GM19328 (cell line): Measurements from ENCODE around the gene TSPAN4.

Experiments used
- ATAC-seq: cut with Tn5 transposase; IDR thresholded peaks from one replicate; pipeline ENCODE4 v1.9.1; 2021; ENCODE audit warnings: mild to moderate bottlenecking, moderate library complexity; ENCODE audit not compliant: unreplicated experiment

TSPAN4 gene

DNA sequence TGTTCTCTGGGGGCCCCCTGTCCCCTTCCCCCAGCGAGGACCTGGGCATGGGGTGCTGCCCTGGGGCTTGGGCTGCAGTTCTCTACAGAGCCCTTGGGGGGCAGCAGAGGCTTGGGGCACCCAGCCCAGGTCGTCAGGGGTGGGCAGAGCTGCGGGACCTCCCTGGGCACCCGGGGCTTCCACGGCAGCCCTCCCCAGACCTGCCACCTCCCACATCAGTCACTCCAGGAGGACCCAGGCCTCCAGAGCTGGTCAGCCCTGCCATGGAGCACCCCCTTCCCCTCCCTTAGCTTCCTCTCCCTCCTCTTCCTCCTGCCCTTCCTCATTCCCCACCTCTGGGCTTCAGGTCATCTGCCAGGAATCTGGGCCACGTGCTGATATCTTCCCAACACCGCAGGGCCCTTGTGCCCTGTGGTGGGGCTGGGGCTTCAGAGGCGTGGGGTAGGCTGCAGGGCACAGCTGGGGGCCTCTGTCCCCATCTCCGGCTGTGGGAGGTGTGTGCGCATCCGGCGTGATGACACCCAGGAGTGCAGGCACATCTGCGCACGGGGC is 5.8 kb downstream of the TSPAN4 start:
- ATAC-seq: no peak

DNA sequence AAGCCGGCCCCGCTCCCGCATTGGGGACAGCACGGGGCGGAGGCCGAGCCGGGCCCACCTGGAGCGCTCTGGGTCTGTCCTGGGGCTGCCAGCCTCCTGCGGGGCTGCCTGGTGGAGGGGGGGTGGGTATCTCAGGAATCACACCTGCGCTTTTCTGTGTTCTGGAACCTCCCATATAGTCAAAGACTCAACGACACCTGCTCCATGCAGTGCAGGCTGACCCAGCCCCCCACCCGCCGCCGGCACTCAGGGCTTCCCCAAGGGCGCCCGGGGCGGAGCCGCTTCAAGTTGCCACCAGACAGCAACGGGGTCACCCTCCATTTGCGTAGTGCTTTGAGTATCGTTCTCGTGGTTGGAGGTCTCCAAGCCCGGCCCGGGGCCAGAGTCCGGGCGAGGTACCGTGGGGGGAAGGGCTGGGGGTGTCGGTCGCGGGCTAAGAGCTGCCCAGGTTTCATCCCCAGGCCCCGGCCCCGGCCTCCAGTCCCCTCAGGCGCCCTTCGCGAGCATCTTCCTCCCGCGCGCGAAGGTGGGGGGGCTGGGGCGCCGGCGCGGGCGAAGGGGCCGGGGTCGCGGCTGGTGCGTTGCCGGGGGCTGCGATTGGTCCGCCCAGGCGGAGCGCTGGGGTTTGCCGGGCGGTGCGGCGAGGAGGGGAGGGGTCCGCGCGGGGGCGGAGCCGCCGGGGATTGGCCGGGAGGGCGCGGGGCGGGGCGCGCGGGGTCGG is 6.6 kb downstream of the TSPAN4 start:
- no peak for ATAC-seq

DNA sequence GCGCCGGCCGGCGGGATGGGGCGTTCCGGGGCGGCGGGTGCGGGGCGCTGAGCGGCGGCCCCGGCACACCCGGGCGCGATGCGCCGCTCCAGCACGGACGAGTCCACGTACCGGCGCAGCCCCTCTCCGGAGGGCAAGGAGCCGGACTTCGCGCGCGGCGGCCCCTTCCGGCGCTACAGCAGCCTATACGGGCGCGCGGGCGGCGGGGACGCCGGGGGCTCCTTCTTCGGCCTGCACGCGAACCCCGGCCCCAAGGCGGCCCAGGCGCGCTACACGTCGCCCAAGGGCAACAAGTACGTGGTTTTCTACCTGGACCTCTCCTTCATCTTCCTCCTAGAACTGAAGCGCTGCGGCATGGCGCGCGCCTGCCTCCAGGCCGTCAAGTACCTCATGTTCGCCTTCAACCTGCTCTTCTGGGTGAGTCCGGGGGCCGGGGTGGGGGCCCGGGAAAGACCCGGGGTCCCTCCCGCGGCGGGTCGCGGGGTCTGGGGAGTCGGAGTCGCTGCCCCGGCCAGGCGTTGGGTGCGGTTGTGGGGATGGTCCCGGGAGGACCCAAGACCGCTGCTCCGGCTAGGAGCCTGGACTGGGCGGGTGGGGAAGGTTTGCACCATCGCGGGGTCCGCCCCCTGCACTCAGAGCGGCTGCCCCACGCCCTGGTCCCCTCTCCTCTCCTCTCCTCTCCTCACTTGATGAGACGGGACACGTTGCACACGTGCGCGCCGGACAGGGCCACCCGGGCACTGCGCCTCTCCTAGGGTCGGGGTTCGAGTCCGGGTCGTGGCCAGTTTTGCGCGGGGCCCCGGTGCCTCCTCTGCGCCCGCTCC is 7.5 kb downstream of the TSPAN4 start:
- ATAC-seq: no peak

DNA sequence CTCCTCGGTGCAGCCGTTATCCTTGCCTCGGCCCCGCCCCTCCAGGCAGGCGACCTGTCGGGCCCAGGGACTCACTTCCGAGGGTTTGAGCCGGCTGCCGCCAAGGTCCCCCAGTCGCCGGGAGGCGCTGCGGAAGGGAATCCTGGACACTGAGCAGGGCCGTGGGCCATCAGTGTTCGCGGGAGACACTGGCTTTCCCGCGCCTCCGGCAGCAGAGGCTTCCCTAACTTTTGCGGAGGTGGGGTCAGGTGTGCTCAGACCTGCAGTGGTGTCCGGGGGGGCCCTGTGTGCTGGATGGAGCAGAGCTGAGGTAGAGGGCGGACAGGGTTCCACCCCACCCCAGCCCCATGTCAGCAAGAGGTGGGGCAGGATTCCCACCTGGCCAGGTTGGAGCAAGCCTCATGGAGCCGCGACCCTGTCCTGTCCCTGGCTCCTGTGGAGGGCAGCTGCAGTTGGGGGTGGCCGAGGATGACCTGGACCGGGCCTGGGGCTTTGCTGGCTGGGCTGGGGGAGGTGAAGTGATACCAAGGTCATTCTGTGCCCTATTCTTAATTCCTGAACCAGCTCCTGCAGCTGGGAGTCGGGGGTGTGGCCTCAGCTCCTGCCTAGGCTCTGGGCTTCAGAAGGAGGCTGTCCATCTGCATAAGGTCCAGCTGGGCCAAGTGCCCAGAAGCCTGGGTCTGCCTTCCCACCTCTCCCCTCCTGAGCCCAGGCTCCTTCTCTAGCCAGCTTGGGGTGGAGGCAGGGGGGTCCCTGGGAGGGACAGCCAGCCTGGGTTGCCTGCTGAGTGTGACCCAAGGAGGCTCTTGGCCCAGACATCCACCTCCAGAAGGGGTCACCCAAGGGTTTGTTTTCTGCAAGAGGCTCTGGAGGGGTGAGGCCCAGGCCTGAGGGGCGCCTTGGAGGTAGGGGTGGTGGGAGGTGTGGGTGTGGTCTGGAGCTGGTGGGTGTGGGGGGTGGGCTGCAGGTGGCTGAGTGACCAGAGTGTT is 8.4 kb downstream of the TSPAN4 start:
- no peak for ATAC-seq

DNA sequence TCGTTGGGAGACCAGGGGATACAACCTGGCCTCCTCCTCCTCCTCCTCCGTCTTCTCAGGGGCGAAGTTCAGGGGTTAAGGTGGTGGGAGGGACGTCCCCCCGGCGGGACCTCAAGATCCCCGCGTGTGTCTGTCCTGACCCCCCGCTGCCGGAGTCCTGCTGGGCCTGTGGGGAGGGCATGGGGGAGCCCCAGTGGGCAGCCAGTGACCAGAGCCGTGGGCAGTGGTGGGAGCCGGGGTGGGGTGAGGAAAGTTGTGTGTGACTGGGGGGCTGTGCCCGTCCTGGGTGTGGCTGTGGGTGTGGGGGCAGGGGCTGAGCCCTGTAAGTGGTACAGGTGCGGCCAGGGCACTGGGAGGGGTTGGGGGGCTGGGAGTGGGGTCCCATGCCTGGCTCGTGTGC is 10.1 kb downstream of the TSPAN4 start:
- ATAC-seq: no peak

DNA sequence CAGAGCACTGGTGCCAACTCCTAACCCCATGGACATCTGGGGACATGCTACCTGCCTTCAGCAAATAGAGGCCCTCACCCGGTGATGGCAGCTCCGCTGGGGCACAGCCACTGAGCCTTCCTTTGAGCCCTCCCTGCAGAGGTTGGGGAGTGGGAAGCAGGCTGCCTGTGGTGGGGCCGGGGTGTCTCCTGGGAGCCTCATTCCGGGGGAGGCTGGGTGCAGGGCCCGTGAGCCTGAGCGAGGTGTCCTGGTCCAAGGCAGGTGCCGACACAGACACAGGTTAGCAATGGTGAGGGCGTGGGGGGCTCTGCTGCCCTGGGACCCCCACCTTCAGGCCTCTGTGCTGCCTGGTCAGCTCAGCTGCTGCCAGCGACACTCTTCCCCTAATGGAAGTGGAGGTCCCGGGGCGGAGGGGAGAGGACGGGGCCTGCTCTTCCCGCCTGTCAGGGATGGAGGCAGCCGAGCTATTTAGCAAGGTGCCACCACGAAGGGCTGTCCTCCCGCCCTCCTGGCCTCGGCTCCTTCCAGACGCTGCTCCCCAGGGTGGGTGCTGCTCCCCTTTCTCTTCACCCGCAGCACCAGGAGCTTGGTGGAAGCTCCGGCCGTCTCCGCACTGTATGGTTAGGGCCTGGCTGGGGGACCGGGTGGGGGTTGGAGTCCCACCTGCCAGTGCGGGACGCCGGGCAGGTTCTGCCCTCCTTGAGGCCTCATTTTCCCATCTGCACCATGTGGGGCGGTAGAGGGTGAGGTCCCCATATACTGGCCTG is 11.2 kb downstream of the TSPAN4 start:
- no peak for ATAC-seq

DNA sequence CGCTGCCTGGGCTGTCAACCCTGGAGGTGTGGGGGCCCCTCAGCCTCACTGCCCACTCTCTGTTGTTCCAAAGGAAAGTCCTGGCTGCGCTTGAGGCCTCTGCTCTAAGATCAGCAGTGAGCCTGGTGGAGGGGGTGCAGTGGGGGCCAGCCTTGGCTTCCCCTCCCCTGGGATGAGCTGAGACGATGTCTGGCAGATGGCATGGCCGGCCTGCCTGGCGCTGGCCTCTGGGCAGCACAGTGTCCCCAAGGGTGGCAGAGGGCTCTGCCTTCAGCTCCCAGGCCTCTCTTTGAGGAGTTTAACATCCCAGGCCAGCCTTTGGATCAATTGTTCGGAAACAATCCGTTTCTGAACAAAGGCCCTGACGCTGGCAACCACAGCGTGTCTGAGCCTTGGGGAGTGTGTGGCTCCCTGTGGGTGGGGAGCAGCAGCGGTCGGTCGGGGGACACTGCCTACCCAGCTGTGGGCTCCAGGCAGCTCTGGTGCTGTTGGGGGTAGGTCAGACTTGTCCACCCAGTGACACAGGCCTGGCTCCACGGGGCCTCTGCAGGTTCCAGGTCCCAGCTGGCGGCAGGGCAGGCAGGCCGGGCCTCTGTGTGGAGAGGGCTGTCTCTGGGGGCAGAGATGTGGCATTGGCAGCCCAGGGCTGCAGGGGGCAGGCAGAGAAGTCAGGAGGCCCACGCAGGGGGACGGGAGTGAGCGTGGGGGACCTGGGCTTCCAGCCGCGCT is 12.1 kb downstream of the TSPAN4 start:
- no peak for ATAC-seq

DNA sequence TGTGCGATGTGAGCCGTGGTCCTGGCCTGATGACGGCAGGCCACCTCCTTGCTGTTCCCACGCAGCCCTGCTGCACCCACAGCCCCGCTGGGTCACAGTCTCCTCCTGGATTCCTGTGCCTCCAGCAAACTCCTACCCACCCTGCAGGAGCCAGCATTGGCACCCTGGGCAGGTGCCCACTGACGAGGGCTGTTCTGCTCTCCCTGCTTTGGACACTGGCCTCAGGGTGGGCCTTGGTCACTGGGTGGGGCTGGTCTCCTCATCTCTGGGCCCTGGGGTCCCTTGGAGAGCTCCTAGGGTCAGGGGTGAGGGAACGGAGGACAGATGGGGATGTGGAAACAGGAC is 12.7 kb downstream of the TSPAN4 start:
- ATAC-seq: no peak

DNA sequence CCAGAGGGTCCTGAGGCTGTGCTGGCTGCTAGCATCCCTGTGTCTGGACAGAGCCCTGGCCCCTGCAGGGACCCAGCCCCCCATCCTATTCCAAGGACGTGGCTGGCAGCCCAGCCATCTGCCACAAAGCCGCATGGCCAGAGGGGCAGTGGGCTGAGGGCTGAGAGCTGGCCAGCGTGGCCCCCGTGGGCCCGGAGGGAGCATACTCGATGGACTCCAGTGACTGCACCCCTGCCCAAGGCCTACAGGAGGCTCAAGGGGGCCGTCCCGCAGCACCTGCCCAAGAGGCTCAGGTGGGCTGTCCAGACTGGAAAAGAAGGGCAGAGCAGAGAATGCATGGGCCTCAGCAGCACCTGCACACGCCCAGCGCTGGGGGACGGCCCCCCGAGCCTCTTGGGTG is 13.1 kb downstream of the TSPAN4 start:
- no peak for ATAC-seq

DNA sequence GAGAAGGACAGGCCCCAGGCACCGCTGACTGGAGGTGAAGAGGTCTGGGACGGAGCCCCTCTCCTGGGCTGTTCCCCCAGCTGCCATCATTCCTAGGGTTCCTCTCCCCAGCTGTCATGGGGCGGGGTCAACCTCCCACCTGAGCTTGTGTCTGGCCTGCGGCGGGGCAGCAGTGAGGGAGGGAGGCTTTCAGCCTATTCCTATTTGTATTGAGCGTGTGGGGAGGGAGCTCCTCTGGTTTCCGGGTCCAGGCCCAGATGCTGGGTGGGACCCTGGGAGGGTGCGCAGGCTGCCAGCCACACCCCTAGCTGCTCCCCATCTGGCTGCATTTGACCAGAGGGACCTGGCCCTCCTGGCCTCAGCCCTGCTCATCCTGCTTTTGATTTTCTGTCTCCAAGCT is 13.7 kb downstream of the TSPAN4 start:
- no peak for ATAC-seq

DNA sequence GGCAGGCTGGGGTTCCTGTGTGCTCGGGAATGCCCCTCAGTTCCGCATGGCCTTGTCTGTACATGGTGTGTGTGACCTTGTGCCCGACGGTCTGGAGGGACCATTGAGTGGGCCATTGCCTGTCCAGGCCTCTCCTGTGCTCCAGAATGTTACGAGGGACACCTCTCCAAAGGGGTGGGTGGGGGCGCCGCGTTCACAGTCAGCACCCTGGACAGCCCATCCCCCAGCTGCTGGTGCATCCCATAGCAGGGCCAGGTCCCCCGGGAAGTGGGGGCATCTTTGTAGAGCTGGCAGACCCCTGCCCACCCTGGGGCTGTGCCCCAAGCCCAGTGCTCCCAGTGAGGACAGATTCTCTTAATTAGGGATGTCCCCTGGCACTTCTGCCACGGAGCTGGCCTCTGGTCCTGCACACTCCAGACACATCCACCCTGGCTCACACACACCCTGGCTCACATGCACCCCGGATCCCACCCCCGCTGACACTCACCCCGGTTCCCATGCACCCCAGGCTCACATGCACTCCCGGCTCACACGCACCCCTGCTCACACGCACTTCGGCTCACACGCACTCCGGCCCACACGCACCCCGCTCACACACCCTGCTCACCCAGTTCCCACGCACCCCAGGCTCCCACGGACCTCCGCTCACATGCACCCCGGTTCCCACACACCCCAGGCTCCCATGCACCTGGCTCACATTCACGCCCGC is 15.6 kb downstream of the TSPAN4 start:
- ATAC-seq: no peak

DNA sequence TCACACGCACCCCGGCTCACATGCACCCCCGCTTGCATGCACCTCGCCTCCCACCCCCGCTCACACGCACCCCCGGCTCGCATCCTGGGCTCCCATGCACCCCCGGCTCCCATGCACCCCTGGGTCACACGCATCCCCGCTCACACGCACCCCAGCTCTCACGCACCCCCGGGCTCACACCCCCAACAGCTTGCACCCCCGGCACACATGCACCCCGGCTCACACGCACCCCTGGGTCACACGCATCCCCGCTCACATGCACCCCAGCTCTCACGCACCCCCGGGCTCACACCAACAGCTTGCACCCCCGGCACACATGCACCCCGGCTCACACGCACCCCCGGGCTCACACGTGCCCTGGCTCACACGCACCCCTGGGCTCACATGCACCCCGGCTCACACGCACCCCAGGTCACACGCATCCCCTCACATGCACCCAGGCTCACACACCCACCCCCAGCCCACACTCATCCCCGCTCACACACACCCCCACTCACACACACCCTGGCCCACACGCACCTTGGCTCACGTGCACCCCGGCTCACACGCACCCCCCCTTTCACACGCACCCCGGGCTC is 16.2 kb downstream of the TSPAN4 start:
- no peak for ATAC-seq

DNA sequence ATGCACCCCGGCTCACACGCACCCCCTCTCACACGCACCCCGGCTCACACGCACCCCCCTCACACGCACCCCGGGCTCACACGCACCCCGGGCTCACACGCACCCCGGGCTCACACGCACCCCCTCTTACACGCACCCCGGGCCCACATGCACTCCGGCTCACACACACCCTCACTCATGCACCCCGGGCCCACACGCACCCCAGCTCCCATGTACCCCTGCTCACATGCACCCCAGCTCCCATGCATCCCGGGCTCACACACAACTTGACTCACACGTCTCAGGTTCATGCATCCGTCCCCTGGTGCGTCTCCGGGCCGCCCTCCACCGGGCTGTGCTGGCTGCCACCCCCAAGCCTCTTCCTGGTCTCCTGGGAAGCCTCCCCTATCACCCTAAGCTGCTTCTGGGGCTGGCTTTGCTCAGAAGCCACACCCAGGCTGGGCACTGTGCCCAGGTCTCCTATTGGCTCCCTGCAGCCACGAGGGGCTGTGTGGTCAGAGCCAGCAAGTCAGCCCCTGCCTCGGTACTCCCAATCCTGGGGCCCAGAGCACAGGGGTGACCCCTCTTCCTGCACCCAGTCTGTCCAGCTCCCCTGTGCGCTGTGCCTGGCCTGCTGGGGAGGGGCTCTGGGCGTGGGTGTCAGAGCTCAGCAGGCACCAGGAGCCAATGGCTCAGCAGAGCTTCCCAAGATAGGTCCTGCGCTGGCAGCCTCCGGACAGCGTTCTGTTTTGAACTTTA is 16.9 kb downstream of the TSPAN4 start:
- ATAC-seq: no peak

DNA sequence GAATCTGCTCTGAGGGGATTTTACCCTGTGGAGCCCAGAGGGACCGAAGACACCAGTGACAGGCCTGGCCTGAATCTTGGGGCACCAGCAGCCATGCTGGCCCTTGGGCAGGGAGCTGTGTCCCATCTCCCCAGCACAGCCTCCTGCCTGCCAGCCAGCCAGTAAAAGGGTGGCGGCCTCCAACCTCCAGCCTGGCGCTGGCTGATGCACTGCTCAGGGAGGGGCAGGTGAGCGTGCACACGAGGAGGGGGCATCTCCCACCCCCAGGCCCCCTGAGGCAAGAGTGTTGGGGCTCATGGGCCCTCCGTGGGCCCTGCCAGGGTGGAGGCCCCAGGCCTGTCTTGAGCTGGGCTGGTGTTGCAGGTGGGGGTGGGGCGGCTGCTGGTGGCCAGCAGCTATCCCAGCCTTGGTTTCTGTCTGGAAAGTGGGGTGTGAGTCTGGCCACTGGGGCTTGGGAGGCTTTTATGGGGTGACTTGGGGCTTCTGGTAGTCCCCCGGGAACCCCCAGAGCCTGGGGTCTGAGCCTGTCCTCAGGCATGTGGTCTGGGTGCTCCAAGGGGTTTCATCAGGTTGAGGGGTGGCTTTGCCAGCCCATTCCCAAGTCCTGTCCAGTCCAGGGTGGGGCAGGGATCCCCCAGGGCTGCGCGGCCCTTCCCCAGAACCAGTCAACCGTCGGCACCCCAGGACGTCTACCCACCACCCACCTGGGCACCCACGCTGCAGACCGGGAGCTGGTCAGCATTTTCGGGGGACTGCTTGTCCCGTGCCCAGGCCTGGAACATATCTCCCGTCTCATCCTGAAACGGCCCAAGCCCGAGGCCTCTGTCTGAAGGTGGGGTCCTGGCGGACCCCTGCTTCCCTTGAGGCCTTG is 17.8 kb downstream of the TSPAN4 start:
- no peak for ATAC-seq

DNA sequence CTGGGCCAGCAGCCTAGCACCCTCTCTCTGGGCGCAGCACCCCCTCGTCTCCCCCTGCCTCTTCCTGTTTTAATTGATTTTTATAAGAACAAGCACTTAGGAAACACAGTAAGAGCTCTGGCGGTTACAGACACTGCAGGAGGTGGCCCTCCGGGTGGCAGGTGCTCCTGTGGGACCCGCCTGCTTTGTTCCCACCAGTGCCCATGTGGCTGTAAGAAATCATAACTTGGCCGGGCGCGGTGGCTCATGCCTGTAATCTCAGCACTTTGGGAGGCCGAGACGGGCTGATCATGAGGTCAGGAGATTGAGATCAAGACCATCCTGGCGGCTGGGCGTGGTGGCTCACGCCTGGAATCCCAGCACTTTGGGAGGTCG is 18.4 kb downstream of the TSPAN4 start:
- ATAC-seq: no peak

DNA sequence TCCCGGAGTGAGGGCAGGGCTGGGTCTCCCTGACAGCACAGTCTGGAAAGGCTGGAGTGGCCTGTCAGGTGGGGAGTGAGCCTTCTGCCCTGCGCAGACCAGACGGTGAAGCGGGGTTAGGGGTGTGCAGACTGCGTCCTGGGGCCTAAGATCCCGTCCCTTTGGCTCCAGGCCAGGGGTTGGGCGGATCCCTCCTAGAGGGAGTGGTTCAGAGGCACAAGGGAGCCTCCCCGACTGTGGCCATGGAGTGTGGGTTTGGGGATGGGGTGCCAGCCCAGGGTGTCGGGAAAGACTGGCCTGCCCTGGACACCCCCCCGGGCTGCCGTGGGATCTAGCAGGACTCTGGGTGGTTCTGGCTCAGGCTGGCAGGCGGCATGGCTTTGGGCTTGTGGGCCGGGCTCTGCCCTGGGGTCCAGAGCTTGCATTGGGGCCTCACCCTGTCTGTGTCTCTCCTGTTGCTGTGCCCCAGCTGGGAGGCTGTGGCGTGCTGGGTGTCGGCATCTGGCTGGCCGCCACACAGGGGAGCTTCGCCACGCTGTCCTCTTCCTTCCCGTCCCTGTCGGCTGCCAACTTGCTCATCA is 19.5 kb downstream of the TSPAN4 start:
- ATAC-seq: no peak

DNA sequence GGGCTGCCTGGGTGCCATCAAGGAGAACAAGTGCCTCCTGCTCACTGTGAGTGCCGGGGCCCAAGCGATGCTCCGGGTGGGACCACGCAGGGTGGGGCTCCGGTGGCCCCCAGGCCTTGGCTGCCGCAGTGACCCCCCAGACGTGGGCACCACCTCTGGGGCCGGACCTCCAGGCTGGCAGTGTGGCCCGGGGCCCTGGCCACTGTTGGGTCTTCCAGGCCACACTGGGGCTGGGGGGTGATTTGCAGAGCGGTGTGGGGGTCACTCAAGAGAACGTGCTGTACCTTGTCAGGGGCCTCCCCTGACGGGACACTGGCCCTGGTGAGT is 20.0 kb downstream of the TSPAN4 start:
- no peak for ATAC-seq
